NCI-H345 treated with DMSO at 0.1 percent for 48 hours (cell line): ENCODE results near the gene PCBP3.
"Not testable (repeated sequence)": the region's sequence is repeated elsewhere in the genome, so short reads cannot be mapped to it uniquely, and the experiment has no call there.

Experiments
- DNase-seq: peaks from one replicate; lab custom pipeline; 2025; ENCODE audit not compliant: unreplicated experiment; lab: John Stamatoyannopoulos, UW

The PCBP3 gene

DNA sequence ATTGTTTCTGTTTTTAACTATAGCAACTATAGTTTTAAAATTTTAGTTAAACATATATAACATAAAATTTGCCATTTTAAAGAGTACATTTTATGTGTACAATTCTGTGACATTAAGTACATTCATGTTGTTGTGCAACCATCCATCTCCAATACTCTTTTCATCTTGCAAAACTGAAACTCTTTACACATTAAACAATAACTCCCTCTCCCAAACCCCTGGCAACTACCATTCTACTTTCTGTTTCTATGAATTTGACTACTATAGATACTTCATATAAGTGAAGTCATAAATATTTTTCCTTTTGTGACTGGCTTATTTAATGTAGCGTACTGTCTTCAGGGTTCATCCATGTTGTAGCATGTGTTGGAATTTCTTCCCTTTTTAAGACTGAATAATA lies 25.9 kb downstream of the PCBP3 start:
- DNase-seq: no peak

DNA sequence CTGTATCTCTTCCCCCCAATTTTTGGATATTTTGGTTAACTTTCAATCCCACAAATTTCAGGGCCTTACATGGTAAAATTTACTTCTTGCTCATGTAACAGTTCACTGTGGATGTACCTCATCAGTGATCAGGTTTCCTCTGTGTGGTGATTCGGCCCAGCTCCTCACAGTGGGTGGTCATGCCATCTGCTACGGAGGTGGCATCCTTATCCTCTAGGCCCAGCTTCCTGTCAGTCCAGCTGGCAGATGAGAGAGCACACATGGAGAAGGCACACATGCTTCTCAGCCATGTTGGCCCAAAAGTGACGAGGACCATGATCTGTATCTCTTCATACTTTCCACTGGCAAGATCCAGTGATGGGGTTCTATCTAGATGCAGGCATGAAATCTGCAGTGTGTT lies 27.2 kb downstream of the PCBP3 start:
- DNase-seq: no peak

DNA sequence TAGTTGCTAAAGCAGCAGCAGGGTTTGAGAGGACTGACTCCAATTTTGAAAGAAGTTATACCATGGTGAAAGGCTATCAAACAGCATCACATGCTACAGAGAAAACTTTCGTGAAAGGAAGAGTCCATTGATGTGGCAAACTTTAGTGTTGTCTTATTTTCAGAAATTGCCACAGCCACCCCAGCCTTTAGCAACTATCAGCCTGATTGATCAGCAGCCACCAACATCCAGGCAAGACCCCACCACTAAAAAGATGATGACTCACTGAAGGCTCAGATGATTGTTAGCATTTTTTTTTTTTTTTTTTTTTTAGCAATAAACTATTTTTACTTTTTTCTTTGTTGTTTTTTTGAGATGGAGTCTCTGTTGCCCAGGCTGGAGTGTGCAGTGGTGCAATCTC lies 35.3 kb downstream of the PCBP3 start:
- DNase-seq: not testable (repeated sequence)

DNA sequence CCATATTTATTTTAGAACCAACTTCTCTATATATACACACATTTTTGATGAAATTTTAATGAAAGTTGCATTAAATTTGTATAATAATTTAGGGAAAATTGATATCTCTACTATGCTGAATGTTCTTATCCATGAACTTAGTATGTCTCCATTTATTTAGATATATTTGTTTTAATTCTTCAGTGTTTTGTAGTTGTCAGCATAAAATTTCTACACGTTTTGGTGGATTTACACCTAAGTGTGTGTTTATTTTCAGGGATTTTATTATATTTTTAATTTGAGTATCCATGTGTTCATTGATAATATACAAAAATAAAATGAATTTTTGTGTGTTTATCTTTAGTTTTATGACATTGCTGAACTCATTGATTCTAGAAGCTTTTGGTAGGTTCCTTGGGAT lies 36.7 kb downstream of the PCBP3 start:
- DNase-seq: no peak

DNA sequence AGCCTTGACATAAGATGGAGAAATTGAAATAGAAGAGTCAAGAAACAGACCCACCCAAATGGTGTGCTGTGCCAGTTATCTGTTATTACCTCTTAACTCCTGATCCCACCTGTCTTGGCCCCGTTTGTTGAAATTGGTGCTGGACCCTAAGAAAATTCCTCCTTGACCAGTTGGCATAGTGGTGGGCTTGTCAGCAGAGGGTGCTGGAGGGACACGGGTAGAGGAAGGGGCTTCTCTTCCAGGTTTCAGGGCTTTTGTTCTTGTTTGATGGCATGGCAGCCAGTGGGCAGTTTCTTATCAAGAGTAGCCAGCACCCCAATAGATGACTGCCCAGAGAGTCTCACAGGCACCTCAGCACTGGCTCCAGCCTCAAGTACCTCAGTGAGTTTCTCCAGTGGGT lies 51.6 kb downstream of the PCBP3 start:
- no peak for DNase-seq

DNA sequence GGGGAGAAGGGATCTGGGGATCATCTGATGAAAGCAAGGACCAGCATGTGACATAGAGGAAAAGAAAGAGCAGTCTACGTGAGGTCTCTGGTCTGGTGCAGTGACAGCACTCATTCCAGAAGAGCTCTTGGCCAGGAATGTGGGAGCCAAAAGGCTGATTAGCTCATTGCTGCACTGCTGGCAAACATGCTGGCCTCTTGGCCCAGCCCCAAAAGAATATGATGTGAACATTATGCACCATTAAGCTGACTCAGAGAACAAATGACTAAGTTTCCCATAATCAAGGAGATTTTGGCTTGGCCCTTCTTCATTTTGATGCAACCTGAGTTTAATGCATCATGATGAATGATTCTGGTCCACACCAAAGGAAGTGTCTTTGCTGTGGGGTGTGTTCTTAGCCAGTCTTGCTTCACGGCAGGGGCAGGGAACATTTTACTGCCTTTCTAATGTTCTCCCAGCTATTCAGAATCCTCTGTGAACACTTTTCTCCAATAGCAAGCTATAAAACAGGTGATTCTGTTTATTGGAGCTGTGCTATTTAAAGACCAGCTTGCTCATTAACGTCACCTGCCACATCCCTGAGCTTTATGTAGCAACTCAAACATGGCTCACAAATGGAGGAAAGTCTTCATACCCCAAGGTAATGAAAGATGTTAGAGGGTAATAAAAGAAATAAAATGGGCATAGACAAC lies 55.1 kb downstream of the PCBP3 start:
- no peak for DNase-seq

DNA sequence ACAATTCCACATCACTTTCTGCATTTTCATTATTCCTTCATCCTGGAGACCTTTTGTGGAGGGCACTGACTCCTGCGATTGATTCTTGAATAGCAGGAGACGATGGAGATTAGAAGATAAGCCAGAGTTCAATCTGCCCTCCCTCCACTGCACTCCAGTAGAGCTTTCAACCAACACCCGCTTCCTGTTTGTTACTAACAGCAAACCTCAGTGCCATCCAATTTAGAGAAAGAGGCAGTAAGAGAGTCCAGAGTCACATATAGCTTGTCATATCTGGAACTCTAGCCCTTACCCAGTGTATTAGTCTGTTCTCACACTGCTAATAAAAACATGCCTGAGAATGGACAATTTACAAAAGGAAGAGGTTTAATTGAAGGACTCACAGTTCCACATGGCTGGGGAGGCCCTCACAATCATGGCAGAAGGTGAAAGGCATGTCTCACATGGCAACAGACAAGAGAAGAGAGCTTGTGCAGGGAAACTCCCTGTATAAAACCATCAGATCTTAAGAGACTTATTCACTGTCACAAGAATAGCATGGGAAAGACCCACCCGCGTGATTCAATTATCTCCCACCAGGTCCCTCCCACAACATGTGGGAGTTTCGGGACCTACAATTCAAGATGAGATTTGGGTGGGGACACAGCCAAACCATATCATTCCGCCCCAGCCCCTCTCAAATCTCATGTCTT lies 55.9 kb downstream of the PCBP3 start:
- DNase-seq: no peak

DNA sequence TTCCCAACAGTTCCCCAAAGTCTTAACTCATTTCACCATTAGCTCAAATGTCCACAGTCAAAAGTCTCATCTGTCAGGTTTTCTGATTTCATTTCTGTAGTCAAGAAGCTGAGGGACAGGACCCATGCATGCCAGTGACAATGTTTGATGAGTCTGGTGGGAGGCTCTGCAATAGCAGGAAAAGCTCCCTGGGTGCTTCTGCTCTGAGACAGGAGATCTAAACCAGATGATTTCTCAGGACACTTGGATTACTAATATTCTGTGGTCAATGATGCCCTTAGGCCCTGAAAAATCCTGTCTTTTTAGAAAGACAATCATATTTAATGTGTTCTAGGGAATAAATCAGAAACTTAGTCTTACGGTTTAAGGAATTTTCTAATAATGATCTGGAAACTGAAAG lies 56.4 kb downstream of the PCBP3 start:
- no peak for DNase-seq

DNA sequence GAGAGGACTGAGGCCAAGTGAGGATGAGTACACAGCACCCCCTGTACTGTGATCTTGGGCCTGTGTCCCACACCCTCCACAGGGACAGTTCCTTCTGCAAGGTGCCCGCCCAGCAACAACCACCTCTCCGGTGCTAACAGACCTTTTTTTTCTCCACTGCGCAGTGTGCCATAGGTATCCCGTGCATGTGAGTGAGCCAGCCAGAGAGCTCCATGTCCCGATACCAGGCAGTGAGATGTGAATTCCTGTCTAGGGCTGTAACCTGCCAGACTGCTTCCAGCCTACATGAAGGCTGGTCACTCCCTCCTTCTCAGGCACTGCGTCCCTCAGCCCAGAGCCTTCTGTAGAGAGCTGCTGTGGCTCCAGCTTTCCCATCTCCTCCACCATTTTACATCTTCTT lies 56.9 kb downstream of the PCBP3 start:
- no peak for DNase-seq

DNA sequence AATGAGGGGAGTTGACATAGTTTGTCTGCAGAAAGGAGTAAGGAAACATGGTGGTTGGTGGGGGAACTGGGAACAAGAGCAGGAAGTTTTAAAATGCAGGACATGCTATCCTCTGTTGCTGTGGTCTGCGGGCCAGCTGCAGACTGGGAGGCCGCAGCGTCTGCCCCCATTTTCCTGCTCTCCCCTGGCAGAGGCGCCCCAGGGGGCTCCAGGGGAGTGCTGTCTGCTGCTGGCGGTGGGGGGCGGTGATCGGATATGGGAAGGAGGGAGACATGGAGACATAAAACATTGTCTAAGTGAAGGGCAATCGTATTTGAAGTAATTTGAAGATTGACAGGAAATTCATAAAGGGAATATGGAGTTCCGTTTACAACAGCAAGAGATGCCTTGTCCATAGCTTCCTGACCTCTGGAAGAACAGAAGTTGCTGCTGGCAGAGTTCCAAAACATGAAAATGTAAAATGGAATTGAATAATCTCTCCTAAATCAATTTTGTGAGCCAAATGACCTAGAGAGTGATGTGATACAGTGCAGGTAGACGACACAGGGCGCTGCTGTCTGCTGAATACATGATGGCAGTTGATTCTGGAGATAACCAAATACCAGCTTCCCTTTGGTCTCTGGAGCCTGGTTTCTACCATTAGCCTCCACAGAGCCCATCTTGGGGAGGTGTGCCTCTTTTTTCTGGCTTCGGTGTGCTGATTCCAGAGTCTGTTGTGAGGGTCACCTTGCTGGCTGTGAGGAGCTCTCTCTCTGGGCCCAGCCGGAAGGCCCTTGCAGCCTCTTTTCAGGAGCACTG lies 61.0 kb downstream of the PCBP3 start:
- no peak for DNase-seq

DNA sequence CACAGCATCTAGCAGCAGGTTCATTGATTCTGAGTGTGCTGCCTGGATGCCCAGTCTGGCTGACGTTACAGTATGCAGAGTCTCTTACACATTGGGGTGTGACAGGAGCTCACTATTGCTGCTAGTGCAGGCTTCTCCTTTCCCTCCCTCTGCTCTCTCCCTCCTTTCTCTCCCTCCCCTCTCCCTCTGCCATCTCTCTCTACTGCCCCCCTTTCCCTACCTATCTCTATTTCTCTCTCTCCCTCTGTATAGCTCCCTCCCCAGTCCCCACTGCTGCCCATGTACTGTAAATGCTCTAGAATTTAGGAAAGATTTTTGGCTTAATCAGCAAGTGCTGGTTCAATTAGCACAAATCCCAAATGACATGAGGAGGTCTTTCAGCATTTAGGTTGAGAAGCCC lies 62.8 kb downstream of the PCBP3 start:
- no peak for DNase-seq

DNA sequence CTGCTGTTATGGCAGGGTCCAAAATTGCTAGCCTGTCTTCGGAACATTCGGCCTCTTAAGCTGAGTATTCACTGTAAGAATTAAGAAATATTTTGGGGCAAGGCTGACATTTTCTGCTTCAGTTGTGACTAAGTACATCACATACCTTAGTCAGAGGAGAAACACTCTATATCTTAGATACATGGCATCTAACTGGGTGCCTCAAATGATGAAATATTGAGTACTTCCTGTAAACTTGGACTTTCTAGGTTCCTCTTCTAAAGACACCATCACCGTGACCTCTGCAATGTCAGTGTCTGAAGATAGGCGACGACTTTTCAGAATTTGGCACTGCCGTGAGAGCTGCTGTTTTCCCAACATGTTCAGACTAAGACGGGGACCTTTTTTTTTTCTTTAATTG lies 65.6 kb downstream of the PCBP3 start:
- DNase-seq: no peak

DNA sequence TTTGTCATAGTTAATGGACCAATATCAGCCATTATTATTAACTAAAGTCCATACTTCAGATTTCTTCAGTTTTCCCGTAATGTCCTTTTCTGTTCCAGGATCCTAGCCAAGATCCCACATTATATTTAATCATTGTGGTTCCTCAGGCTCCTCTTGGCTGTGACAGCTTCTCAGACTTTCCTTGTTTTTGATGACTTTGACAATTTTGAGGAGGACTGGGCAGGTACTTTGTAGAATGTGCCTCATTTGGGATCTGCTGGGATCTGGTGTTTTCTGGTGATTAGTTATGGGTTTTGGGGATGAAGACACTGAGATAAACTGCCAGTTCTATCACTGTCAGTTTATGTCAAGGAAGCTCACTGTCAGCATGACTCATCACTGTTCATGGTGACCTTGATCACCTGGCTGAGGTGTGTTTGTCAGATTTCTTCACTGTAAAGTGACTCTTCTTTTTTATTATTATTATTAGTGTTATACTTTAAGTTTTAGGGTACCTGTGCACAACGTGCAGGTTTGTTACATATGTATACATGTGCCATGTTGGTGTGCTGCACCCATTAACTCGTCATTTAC lies 66.3 kb downstream of the PCBP3 start:
- DNase-seq: no peak

DNA sequence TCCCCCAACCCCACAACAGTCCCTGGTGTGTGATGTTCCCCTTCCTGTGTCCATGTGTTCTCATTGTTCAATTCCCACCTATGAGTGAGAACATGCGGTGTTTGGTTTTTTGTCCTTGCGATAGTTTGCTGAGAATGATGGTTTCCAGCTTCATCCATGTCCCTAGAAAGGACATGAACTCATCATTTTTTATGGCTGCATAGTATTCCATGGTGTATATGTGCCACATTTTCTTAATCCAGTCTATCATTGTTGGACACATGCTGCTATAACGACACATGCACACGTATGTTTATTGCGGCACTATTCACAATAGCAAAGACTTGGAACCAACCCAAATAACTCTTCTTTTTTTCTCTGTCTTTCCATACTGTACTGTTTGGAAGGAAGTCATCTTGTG lies 66.8 kb downstream of the PCBP3 start:
- DNase-seq: not testable (repeated sequence)

DNA sequence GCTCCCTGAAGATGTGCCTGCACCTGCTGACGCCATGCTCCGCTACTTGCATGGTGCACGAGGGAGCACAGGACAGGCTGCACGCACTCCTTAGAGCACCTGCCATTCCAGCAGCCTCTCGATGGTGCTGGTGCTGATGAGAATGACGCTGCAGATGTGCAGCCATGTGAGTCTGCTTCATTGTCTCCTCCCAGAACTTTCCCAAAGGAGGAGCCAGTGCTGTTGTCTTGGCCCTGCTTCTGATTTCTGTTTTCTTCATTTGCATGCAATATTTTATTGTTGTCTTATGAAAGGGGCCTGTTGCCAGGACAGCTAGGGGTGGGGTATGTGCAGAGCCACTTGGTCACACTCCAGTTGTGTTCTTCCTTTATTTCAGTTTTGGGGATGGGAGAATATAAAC lies 70.1 kb downstream of the PCBP3 start:
- no peak for DNase-seq

DNA sequence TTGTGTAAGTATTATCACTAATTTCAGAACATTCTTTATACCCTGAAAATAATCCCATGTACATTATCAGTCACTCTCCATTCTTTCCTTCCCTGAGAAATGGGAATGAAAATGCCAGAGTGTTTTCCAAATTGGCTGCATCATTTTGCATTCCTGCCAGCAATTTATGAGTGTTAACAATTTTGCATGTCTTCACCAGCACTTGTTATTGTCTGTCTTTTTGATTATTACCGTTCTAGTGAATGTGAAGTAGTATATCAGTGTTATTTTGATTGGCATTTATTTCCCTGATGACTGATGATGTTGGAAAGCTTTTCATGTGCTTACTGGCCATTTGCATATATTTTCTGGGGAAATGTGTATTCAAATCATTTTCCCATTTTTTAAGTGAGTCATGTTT lies 71.9 kb downstream of the PCBP3 start:
- no peak for DNase-seq

DNA sequence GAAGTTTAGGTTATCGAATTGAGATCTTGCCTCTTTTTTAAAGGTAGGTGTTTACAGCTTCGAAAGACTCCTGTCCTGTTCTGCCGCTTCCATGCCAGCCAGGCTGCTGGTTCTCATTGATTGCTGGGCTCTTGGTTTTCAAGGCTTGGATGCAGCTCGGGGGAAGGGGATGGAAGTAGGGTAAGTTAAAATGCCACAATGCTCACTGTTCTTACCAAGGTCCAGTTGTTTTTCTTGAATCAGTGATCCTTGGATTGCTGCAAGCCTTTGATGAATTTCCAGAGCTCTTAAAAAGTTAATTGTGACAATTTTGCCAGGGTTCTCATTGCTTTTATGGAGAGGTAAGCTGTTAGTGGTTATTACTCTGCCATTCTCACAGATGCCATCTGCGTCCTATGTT lies 74.9 kb downstream of the PCBP3 start:
- DNase-seq: no peak

DNA sequence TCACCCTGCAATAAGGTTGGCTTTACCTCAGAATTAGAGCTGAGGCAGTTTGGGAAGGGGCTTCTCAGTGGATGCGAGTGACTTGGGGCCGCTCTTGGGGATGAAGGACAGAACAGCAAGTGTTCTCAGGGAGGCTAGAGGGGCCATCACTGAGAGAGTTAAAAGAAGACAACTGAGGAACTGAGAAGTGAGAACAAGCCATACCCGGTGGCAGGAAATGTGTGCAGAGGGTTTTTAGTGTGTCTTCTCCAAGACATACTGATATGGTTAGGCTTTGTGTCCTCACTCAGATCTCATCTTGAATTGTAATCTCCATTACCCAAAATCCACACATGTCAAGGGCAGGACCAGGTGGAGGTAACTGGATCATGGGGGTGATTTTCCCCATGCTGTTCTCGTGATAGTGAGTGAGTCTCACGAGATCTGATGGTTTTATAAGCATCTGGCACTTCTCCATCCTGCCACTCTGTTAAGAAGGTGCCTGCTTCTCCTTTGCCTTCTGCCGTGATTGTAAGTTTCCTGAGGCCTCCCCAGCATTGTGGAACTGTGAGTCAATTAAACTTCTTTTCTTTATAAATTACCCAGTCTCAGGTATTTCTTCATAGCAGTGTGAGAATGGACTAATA lies 75.8 kb downstream of the PCBP3 start:
- no peak for DNase-seq

DNA sequence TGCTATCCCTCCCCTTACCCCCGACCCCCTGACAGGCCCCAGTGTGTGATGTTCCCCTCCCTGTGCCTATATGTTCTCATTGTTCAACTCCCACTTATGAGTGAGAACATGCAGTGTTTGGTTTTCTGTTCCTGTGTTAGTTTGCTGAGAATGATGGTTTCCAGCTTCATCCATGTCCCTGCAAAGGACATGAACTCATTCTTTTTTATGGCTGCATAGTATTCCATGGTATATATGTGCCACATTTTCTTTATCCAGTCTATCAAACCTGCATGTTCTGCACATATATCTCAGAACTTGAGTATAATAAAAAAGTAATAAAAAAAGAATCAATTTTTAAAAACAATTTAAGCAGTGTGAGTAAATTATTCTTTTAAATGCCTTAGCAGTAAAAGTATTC lies 76.7 kb downstream of the PCBP3 start:
- DNase-seq: not testable (repeated sequence)

DNA sequence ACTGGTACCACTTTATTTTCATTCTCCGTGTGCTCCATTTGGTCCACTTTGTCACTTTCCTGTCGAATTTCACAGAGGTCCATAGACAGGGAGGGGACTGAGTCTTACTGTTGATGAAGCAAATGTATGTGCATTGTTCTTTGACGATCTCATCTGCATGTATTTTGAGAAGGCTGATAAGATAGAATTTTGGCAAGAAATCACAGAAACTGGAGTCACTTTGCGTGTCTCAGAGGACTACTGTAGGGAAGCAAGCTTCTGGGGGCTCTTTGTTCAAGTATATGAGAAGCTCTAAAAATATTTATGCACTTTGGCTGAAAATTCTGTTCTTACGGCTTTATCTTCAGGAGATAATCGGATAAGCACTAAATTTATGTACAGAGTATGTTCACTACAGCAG lies 78.1 kb downstream of the PCBP3 start:
- DNase-seq: no peak
